Measurements from ENCODE around the gene LARP4B.

LARP4B gene

DNA sequence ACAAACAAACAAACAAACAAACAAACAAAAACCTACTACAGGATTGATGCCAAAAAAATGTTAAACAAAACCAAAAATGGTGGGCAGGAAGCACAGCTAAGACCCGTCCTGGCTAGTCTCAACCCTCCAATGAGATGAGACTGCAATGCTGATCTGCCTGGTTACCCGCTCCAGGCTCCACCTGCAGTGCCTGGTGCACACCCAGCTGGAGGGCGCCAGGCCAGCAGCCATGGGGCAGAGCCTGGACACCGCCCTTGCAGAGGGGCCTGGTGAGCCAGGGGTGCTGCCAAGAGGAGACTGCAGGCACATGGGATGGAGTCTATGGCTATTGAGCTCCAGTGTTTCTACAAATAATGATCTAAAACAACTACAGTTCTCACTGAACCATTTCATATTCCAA, 107.0 kb downstream of the LARP4B start:
- peak overlapping the region; percentile 46 for H3K27ac Mint-ChIP-seq
- H3K4me3 Mint-ChIP-seq = no peak overlapping the region
- peaks cover 23% of the 10 kb centered on the region for H3K4me1 Mint-ChIP-seq (ENCODE audit: low read depth)
- peaks cover 76% of the 10 kb centered on the region for H3K36me3 Mint-ChIP-seq (ENCODE audit: low read depth)
- no peaks in the 10 kb centered on the region for H3K27me3 Mint-ChIP-seq
- no peaks in the 10 kb centered on the region for H3K9me3 Mint-ChIP-seq

DNA sequence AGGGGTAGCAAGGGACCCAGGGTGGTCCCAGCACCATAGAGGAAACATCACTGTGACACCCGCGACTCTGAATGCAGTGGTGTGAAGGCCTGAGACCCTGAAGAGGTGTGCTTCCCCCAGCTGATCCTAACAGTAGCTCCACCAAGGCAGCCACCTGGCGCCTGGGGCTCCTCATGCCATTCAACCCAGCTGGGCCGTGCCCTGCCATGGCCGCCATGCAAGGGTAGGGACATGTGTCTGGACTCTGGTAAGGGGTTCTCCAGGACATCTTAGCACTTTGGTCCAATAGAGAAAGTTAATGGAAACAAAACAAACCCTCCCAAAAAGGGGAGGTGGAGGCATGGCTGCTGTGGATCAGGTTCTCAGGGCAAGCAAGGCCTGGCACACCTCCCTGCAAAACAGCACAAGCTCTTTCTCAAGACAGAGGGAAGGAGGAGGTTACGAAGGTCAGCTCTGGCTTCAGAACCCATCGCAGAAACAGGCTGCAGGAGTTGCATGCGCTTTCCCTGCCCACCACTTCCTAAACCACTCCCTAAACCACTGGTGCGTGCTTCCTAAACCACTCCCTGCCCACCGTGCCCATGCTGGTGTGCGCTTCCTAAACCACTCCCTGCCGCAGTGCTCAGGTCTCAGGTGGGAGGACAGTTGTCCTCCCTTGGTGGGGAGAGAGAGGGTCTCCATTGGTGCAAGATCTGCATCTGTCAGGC, 108.7 kb downstream of the LARP4B start:
- no peak overlapping the region for H3K27ac Mint-ChIP-seq

DNA sequence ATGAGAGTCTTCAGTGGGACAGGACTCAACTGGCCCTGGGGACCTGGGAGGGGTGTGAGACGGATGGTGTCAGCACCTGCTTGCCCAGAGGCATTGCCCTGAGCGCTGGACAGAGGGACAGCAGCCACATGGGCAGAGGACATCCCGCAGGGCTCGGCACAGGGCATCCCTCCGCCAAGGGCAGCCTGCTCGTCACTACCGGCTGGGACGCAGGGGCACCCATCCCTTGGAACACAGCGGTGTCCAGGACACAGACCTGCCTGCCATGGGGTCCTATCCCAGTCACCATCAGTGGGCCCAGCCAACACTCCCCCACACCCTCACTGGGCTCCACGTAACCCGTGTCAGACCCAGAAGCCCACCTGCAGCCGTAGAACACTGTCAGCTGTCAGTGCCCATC, 109.3 kb downstream of the LARP4B start:
- no peaks in the 10 kb centered on the region for H3K27me3 Mint-ChIP-seq
- H3K9me3 Mint-ChIP-seq = no peaks in the 10 kb centered on the region
- no peak overlapping the region for H3K27ac Mint-ChIP-seq
- peaks cover 81% of the 10 kb centered on the region for H3K36me3 Mint-ChIP-seq (ENCODE audit: low read depth)
- no peak overlapping the region for H3K4me3 Mint-ChIP-seq
- peaks cover 23% of the 10 kb centered on the region for H3K4me1 Mint-ChIP-seq (ENCODE audit: low read depth)

More for the DNA sequence above, 108.7 kb downstream of the LARP4B start:
- H3K27me3 Mint-ChIP-seq = no peaks in the 10 kb centered on the region
- no peak overlapping the region for H3K4me3 Mint-ChIP-seq
- H3K36me3 Mint-ChIP-seq (ENCODE audit: low read depth) = peaks cover 79% of the 10 kb centered on the region
- peaks cover 23% of the 10 kb centered on the region for H3K4me1 Mint-ChIP-seq (ENCODE audit: low read depth)
- H3K9me3 Mint-ChIP-seq = no peaks in the 10 kb centered on the region

DNA sequence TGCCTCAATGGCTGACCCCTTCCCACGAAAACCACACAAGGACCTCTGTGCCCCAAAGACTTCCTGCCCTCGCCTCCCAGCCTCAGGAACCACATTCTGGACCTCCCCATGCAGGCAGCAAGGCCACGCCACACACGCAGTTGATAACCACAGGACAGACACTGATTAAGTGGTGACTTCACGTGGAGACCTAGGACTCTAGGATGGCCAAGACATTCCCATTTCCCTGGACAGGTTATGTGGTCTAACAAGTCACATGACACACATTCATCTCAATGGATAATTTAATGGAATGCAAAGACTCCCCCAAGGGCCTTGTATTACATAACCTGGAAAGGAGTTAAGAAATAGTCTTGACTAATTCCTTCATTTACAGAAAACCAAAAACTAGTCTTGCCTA, 110.2 kb downstream of the LARP4B start:
- Mint-ChIP-seq H3K4me3 (peak overlapping the region; percentile 28), H3K36me3 (ENCODE audit: low read depth) (peaks cover 74% of the 10 kb centered on the region), H3K4me1 (ENCODE audit: low read depth) (peaks cover 23% of the 10 kb centered on the region), H3K27ac (peak overlapping the region; percentile 38), H3K9me3 (no peaks in the 10 kb centered on the region), H3K27me3 (no peaks in the 10 kb centered on the region)

- Mint-ChIP-seq H3K4me3 (no peak overlapping the region), H3K27me3 (no peaks in the 10 kb centered on the region), H3K4me1 (ENCODE audit: low read depth) (peaks cover 23% of the 10 kb centered on the region), H3K9me3 (no peaks in the 10 kb centered on the region), H3K27ac (peak overlapping the region; percentile 66), H3K36me3 (ENCODE audit: low read depth) (peaks cover 69% of the 10 kb centered on the region)
These were observed 111.7 kb downstream of the LARP4B start for GRCh38 chr10:819816-820215.

- Mint-ChIP-seq H3K4me1 (ENCODE audit: low read depth) (peaks cover 23% of the 10 kb centered on the region), H3K27me3 (no peaks in the 10 kb centered on the region), H3K27ac (no peak overlapping the region), H3K36me3 (ENCODE audit: low read depth) (peaks cover 71% of the 10 kb centered on the region), H3K4me3 (no peak overlapping the region), H3K9me3 (no peaks in the 10 kb centered on the region)
These were observed 112.2 kb downstream of the LARP4B start for GRCh38 chr10:819326-819725.

- H3K4me3 Mint-ChIP-seq = no peak overlapping the region
- peaks cover 68% of the 10 kb centered on the region for H3K36me3 Mint-ChIP-seq (ENCODE audit: low read depth)
- no peaks in the 10 kb centered on the region for H3K27me3 Mint-ChIP-seq
- no peak overlapping the region for H3K27ac Mint-ChIP-seq
- peaks cover 17% of the 10 kb centered on the region for H3K4me1 Mint-ChIP-seq (ENCODE audit: low read depth)
- H3K9me3 Mint-ChIP-seq = no peaks in the 10 kb centered on the region
These were observed 112.8 kb downstream of the LARP4B start for GRCh38 chr10:818526-819220.

DNA sequence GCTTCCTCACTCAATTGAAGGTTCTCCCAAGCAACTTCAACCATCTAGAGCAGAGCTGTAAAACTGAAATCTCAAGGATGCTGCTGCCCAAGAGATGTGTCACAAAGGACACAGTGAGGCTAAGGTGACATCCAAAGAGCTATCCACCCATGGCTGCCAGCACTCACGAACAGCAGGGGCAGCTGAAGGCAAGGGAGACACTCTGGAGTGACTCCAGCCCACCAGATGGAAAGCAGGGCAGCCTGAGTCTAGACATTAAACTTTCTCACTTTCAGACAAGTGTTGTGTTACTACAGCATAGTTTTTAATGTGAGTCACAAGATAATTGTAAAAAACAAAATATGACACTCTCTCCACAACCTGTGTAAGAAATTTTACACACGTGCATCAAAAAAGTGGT, 113.5 kb downstream of the LARP4B start:
- Mint-ChIP-seq H3K9me3 (no peaks in the 10 kb centered on the region), H3K4me1 (ENCODE audit: low read depth) (peaks cover 11% of the 10 kb centered on the region), H3K27me3 (no peaks in the 10 kb centered on the region), H3K4me3 (no peak overlapping the region), H3K36me3 (ENCODE audit: low read depth) (peaks cover 69% of the 10 kb centered on the region), H3K27ac (peak overlapping the region; percentile 36)

DNA sequence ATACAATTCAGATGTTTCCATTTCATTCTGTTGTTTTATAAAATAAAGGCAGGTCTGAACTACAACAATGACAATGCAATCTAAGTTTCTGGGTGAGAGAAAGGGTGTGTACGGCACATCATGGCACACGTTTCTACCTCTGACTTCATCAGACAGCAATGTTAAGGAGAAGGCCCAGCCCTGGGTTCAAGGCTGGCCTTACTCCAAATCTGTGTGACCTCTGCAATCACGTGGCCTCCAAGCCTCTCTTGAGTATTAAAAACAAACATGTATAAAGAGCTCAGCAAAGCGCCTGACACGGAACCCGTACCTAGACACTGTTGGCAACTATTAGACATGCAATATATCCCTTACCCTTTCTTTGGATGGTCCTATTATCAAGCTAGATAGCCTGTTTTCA, 114.1 kb downstream of the LARP4B start:
- H3K4me1 Mint-ChIP-seq (ENCODE audit: low read depth) = peaks cover 6% of the 10 kb centered on the region
- H3K27ac Mint-ChIP-seq = no peak overlapping the region
- H3K27me3 Mint-ChIP-seq = no peaks in the 10 kb centered on the region
- H3K9me3 Mint-ChIP-seq = no peaks in the 10 kb centered on the region
- H3K36me3 Mint-ChIP-seq (ENCODE audit: low read depth) = peaks cover 68% of the 10 kb centered on the region
- no peak overlapping the region for H3K4me3 Mint-ChIP-seq

DNA sequence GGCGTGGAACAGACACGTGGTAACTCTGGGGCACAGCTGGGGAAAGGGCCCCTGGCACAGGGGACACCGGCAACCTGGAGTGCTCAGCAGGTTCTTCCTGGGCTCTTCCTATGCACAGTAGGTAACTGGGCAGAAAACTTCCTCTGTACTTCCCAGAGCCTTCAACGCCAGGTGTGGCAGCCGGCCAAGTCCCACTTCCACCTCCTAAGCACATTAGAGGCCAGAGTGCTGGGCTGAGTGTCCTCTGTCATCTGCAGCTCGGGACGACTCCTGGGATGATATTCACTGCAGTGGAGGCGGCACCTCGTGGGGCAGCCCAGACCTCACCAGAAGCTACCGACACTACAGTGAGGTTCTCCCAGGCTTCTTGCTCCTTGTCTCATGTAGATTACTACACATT, 114.5 kb downstream of the LARP4B start:
- no peak overlapping the region for H3K27ac Mint-ChIP-seq
- no peaks in the 10 kb centered on the region for H3K9me3 Mint-ChIP-seq
- H3K4me1 Mint-ChIP-seq (ENCODE audit: low read depth) = peaks cover 6% of the 10 kb centered on the region

GRCh38 chr10:816091-816477, 115.4 kb downstream of the LARP4B start:
- no peaks in the 10 kb centered on the region for H3K9me3 Mint-ChIP-seq
- H3K27me3 Mint-ChIP-seq = no peaks in the 10 kb centered on the region
- H3K27ac Mint-ChIP-seq = peak overlapping the region; percentile 21
- peaks cover 75% of the 10 kb centered on the region for H3K36me3 Mint-ChIP-seq (ENCODE audit: low read depth)
- H3K4me1 Mint-ChIP-seq (ENCODE audit: low read depth) = peaks cover 3% of the 10 kb centered on the region
- H3K4me3 Mint-ChIP-seq = no peak overlapping the region

More for the DNA sequence above, 114.5 kb downstream of the LARP4B start:
- H3K27me3 Mint-ChIP-seq = no peaks in the 10 kb centered on the region
- peaks cover 72% of the 10 kb centered on the region for H3K36me3 Mint-ChIP-seq (ENCODE audit: low read depth)
- no peak overlapping the region for H3K4me3 Mint-ChIP-seq

GRCh38 chr10:815338-816090, 116.0 kb downstream of the LARP4B start:
- no peak overlapping the region for H3K27ac Mint-ChIP-seq
- H3K9me3 Mint-ChIP-seq = no peaks in the 10 kb centered on the region

DNA sequence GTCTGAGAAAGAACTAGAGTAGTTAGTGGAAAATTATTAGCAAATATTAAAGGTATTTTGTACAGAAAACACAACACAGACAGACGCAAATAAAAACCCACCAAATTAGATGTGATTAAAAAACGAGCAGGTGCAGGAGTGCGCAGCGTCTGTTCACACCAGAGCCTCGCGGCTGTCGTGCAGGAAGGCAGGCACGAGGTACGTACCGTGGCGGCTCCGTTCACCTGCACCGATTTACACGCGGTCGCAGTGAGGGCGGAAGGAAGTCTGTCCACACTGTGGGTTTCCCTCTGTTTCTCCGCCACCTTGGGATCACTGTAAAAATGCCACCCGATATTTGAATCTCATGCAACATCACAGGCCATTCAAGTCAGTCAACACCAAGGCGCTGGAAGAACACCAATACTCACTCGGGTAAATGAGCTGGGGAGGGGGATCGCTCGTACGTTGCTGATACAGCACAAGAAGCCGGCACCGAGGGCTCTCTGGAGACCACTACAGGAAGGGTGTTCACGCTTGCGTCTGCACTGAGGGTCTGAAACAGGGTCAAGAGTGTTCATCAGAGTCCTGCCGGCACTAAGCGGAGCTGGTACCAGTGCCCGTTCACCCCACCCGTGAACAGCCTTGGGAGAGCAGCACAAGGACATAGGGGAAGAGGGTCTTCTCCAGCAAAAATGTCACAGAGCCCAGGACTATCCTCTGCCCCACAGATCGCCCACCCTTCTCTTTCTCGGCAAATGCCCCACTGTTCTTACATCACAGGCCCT, 116.8 kb downstream of the LARP4B start:
- Mint-ChIP-seq H3K36me3 (ENCODE audit: low read depth) (peaks cover 73% of the 10 kb centered on the region), H3K27ac (no peak overlapping the region), H3K9me3 (no peaks in the 10 kb centered on the region), H3K27me3 (no peaks in the 10 kb centered on the region), H3K4me3 (no peak overlapping the region), H3K4me1 (ENCODE audit: low read depth) (no peaks in the 10 kb centered on the region)

More at GRCh38 chr10:815338-816090, 116.0 kb downstream of the LARP4B start:
- no peaks in the 10 kb centered on the region for H3K27me3 Mint-ChIP-seq
- H3K4me1 Mint-ChIP-seq (ENCODE audit: low read depth) = no peaks in the 10 kb centered on the region
- H3K4me3 Mint-ChIP-seq = no peak overlapping the region
- peaks cover 74% of the 10 kb centered on the region for H3K36me3 Mint-ChIP-seq (ENCODE audit: low read depth)

DNA sequence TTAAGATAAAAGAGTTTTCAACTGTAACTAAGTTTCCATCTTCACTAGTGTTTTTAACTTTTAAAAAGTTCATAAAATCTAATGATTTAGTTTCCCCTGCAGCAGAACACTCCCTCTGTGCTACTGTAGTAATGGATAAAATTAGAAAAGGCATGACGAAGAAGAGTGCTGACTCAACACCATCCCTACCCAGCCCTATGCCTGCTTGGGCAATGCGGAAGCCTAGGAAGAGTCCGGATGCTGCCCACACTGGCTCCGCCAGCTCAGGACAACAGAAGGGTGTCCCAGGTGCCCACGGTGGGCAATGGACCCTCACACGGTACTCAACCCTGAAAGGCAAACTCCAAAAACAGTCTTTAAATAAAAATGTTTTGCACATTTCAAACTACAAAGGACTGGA, 118.2 kb downstream of the LARP4B start:
- H3K36me3 Mint-ChIP-seq (ENCODE audit: low read depth) = peaks cover 71% of the 10 kb centered on the region
- no peak overlapping the region for H3K4me3 Mint-ChIP-seq
- no peak overlapping the region for H3K27ac Mint-ChIP-seq

More for the DNA sequence above, 118.2 kb downstream of the LARP4B start:
- H3K9me3 Mint-ChIP-seq = no peaks in the 10 kb centered on the region
- no peaks in the 10 kb centered on the region for H3K27me3 Mint-ChIP-seq
- H3K4me1 Mint-ChIP-seq (ENCODE audit: low read depth) = no peaks in the 10 kb centered on the region
